22Rv1 (cell line): ENCODE measurements around the gene ARID1B.

Experiments used
- H3K27ac ChIP-seq: fragments of 450-650 bp; 2 replicates; pipeline ENCODE4 v1.5.1; 2017
- ZFX ChIP-seq: fragments of 450-650 bp; IDR thresholded peaks from 2 replicates; pipeline ENCODE4 v1.6.1; 2017; ENCODE audit warnings: antibody characterized with exemption, borderline replicate concordance
- TF ChIP-seq, protein P1 (sequence below): fragments of 450-650 bp; IDR thresholded peaks from 2 replicates; pipeline ENCODE4 v1.5.1; 2017; ENCODE audit warnings: mild to moderate bottlenecking

The ARID1B gene

DNA sequence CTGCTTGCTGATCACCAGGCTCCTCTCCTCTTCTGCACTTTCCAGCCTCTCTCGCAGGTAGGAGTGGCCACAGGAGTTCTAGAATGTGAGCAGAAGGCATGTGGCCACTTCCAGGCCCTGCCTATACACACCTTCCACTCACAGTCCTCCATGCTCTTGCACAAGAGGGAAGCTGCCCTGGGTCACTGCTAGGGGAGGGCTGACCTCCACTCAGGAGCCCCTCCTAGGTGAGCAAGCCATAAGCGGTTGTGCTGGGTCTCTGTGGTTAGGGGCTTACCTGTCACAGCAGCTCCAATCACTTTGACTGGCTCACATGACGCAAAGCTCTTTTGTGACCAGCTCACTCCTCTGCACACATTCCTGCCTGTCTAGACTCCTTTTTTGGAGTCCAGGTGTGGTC is 477.9 kb downstream of the ARID1B start:
- TF ChIP-seq, protein P1, sequence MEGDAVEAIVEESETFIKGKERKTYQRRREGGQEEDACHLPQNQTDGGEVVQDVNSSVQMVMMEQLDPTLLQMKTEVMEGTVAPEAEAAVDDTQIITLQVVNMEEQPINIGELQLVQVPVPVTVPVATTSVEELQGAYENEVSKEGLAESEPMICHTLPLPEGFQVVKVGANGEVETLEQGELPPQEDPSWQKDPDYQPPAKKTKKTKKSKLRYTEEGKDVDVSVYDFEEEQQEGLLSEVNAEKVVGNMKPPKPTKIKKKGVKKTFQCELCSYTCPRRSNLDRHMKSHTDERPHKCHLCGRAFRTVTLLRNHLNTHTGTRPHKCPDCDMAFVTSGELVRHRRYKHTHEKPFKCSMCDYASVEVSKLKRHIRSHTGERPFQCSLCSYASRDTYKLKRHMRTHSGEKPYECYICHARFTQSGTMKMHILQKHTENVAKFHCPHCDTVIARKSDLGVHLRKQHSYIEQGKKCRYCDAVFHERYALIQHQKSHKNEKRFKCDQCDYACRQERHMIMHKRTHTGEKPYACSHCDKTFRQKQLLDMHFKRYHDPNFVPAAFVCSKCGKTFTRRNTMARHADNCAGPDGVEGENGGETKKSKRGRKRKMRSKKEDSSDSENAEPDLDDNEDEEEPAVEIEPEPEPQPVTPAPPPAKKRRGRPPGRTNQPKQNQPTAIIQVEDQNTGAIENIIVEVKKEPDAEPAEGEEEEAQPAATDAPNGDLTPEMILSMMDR: no peak
- TF ChIP-seq ZFX: no peak
- H3K27ac ChIP-seq: no peak overlapping the region

DNA sequence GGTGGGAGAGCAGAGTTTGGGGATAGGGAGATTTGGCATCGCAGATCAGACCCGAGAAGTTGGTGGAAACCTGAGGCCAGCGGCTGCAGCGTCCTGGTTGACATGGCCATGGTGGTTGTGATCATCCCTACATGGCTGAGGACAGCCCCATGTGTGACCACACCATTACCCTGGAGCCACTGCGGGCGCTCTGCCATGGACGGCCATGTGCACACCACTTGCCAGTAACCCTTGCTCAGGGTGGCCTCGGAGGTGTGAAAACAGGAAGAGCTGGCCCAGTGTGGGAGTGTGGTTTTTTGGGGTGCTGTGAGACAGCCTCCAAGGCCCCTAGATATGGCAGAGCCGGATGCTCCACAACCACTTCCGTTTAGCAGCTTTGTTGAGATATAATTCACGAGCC is 481.7 kb downstream of the ARID1B start:
- H3K27ac ChIP-seq: no peak overlapping the region
- no peak for TF ChIP-seq ZFX
- TF ChIP-seq, protein P1: no peak

DNA sequence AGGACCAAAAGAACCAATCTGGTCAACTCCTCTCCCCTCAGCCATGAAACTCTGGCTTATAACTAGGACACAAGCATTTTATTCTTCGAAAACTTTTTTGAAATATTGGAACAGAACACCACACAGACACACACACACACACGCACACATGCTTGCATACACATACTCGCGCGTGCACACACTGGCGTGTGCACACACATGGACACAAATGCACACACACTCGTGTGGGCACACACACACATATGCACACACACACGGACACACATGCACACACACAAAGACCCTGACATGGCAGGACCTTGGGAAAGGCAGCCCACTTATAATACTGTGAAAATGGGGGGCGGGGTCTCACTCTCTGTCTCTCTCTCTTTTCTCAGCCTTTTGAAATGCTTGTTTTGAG is 482.3 kb downstream of the ARID1B start:
- no peak overlapping the region for H3K27ac ChIP-seq
- TF ChIP-seq, protein P1: no peak
